Thyroid gland (tissue), 4 donors: ENCODE measurements around the gene RFTN1. TPM values are rescaled to one million over a fixed set of nuclear protein-coding genes. Genes with fewer than 3 reads are reported as not detected.
"Not testable (repeated sequence)": the region's sequence is repeated elsewhere in the genome, so short reads cannot be mapped to it uniquely, and the experiment has no call there.

ENCODE experiments used
- DNase-seq, 2 donors: peaks; one replicate each; pipeline ENCODE4 v3.0.0-alpha.2; 2019
- H3K27ac ChIP-seq, 3 donors: fragments of 200-600 bp; sonication (generic); 1 replicate in 2 of 3; 2 replicates in 1 of 3; pipeline ENCODE4 v1.5.1; 2016 to 2019; ENCODE audit warnings: mild to moderate bottlenecking in 1 of 3, moderate library complexity in 1 of 3
- H3K27me3 ChIP-seq: fragments of 200-600 bp; sonication (generic); one replicate; pipeline ENCODE4 v1.5.1; 2019
- H3K36me3 ChIP-seq, 2 donors: fragments of 200-600 bp; sonication (generic); one replicate each; pipeline ENCODE4 v1.5.1; 2016 to 2019
- H3K4me1 ChIP-seq, 2 donors: fragments of 200-600 bp; sonication (generic); one replicate each; pipeline ENCODE4 v1.5.1; 2017 to 2019
- H3K4me3 ChIP-seq, 3 donors: fragments of 200-600 bp; sonication (generic); replicated peaks in 1 of 3; 1 replicate in 2 of 3; 2 replicates in 1 of 3; pipeline ENCODE4 v1.5.1; 2016; ENCODE audit warnings: mild to moderate bottlenecking in 1 of 3
- H3K9me3 ChIP-seq: fragments of 200-600 bp; sonication (generic); one replicate; pipeline ENCODE4 v1.5.1; 2017
- CTCF ChIP-seq, 6 experiments: fragments of 200-600 bp in 3 of 6; fragments of 450-650 bp in 3 of 6; sonication (generic) in 3 of 6; IDR thresholded peaks; one replicate each; pipeline ENCODE4 v1.5.1; 2016 to 2019; ENCODE audit warnings: antibody characterized with exemption in 6 of 6, mild to moderate bottlenecking in 2 of 6, inconsistent platforms in 1 of 6, moderate library complexity in 1 of 6
- POLR2A ChIP-seq, 2 donors: fragments of 450-650 bp; IDR thresholded peaks; one replicate each; pipeline ENCODE4 v1.6.1; 2017; ENCODE audit warnings: antibody characterized with exemption in 2 of 2, mild to moderate bottlenecking in 2 of 2, moderate library complexity in 1 of 2
- WGBS, 2 donors: methylation state at CpG; one replicate each; pipeline ENCODE4 v1.1.5; 2017; 5-methylcytosine and 5-hydroxymethylcytosine counted together
- intact Hi-C: fragments of 100-400 bp; cut with DNase I; formaldehyde crosslinking; loops from one replicate; pipeline ENCODE4 v1.15.1; 2023
- total RNA-seq, 4 donors: library from RNA; depleted of rRNA; stranded (reverse); fragments of >200 nt; gene quantifications; one replicate each; pipeline ENCODE4 v1.2.3, GENCODE V29; 2016

Gene RFTN1
- total RNA-seq, 4 donors from 2014 or later, result 110 to 239 (median 153) TPM

GRCh38 chr3:16316396-16316795 is 197.1 kb downstream of the RFTN1 start:
- Histone ChIP-seq H3K4me1 (peaks cover 19 to 30% of the 10 kb centered on the region in 2 donors), H3K9me3 (no peaks in the 10 kb centered on the region), H3K4me3 (no peak overlapping the region), H3K27ac (no peak overlapping the region), H3K36me3 (peaks cover 0 to 5% of the 10 kb centered on the region in 2 donors), H3K27me3 (no peaks in the 10 kb centered on the region)
- 86 to 87% methylated on average over 3 of the region's 3 CpGs for WGBS, 2 donors
- no peak for TF ChIP-seq CTCF (IDR thresholded peaks at IDR 0.05)
- TF ChIP-seq POLR2A (IDR thresholded peaks at IDR 0.05), result no peak
- intact Hi-C loops, result no loop called here
- no peak for DNase-seq

GRCh38 chr3:16315623-16316022 is 197.9 kb downstream of the RFTN1 start:
- TF ChIP-seq POLR2A (IDR thresholded peaks at IDR 0.05) (no peak), CTCF (IDR thresholded peaks at IDR 0.05) (no peak)
- 91 to 92% methylated on average over 7 of the region's 7 CpGs for WGBS, 2 donors
- no peak for DNase-seq
- intact Hi-C loops, result no loop called here
- Histone ChIP-seq H3K9me3 (no peaks in the 10 kb centered on the region), H3K27me3 (no peaks in the 10 kb centered on the region), H3K4me3 (no peak overlapping the region), H3K4me1 (peaks cover 13 to 22% of the 10 kb centered on the region in 2 donors), H3K27ac (no peak overlapping the region), H3K36me3 (peaks cover 0 to 5% of the 10 kb centered on the region in 2 donors)

- DNase-seq, result no peak
- Histone ChIP-seq H3K4me3 (no peak overlapping the region), H3K27me3 (no peaks in the 10 kb centered on the region), H3K9me3 (no peaks in the 10 kb centered on the region), H3K27ac (peak overlapping the region in 1 of 3 donors; percentile 40), H3K36me3 (peaks cover 0 to 5% of the 10 kb centered on the region in 2 donors), H3K4me1 (peaks cover 12 to 17% of the 10 kb centered on the region in 2 donors)
- TF ChIP-seq CTCF (IDR thresholded peaks at IDR 0.05) (no peak), POLR2A (IDR thresholded peaks at IDR 0.05) (no peak)
- 80 to 87% methylated on average over 5 of the region's 5 CpGs for WGBS, 2 donors
- intact Hi-C loops, result no loop called here
These were observed 199.4 kb downstream of the RFTN1 start for GRCh38 chr3:16313886-16314645.

- Histone ChIP-seq H3K27me3 (no peaks in the 10 kb centered on the region), H3K9me3 (no peaks in the 10 kb centered on the region), H3K27ac (peak overlapping the region in 1 of 3 donors; percentile 6), H3K4me3 (no peak overlapping the region), H3K4me1 (peaks cover 12 to 17% of the 10 kb centered on the region in 2 donors), H3K36me3 (peaks cover 0 to 5% of the 10 kb centered on the region in 2 donors)
- intact Hi-C loops, result no loop called here
- TF ChIP-seq CTCF (IDR thresholded peaks at IDR 0.05) (no peak), POLR2A (IDR thresholded peaks at IDR 0.05) (no peak)
- no peak for DNase-seq
- WGBS, 2 donors, result 46 to 65% methylated on average over 6 of the region's 6 CpGs
These were observed 201.5 kb downstream of the RFTN1 start for GRCh38 chr3:16311960-16312451.

- peaks cover 12 to 17% of the 10 kb centered on the region in 2 donors for H3K4me1 ChIP-seq
- DNase-seq, H3K27ac ChIP-seq, H3K27me3 ChIP-seq, intact Hi-C loops, H3K36me3 ChIP-seq, H3K9me3 ChIP-seq, H3K4me3 ChIP-seq: not testable (repeated sequence)
- WGBS, 2 donors, result 96 to 99% methylated on average over 7 of the region's 7 CpGs
These were observed 203.0 kb downstream of the RFTN1 start for GRCh38 chr3:16310486-16310885.
